ACC112 (cell line): ENCODE data around the gene MARCHF5.
"Not testable (repeated sequence)": the region's sequence is repeated elsewhere in the genome, so short reads cannot be mapped to it uniquely, and the experiment has no call there.

Experiments
- H2AFZ ChIP-seq: fragments of 200-600 bp; sonication (generic); one replicate; pipeline ENCODE4 v1.6.0; 2017; ENCODE audit warnings: antibody characterized with exemption, low read length; ENCODE audit not compliant: unreplicated experiment
- H3K27ac ChIP-seq: fragments of 200-600 bp; sonication (generic); 2 replicates; pipeline ENCODE4 v1.5.1; 2014; ENCODE audit warnings: low read depth, mild to moderate bottlenecking, antibody characterized with exemption, low read length, moderate library complexity
- H3K27me3 ChIP-seq: fragments of 200-600 bp; sonication (generic); 2 replicates; pipeline ENCODE4 v1.6.1; 2014; ENCODE audit warnings: mild to moderate bottlenecking, antibody characterized with exemption, low read length, moderate library complexity, mixed read lengths; ENCODE audit not compliant: insufficient read depth
- H3K36me3 ChIP-seq: fragments of 200-600 bp; sonication (generic); 2 replicates; pipeline ENCODE4 v1.6.1; 2016; ENCODE audit warnings: mild to moderate bottlenecking, antibody characterized with exemption, low read length, moderate library complexity, mixed read lengths; ENCODE audit not compliant: insufficient read depth
- H3K4me1 ChIP-seq: fragments of 200-600 bp; sonication (generic); one replicate; pipeline ENCODE4 v1.6.1; 2016; ENCODE audit warnings: low read length, mixed read lengths; ENCODE audit not compliant: insufficient read depth, unreplicated experiment, control insufficient read depth
- H3K4me3 ChIP-seq: fragments of 200-600 bp; sonication (generic); 2 replicates; pipeline ENCODE4 v1.5.1; 2014; ENCODE audit warnings: mild to moderate bottlenecking, low read depth, low read length
- H3K79me2 ChIP-seq: fragments of 200-600 bp; sonication (generic); one replicate; pipeline ENCODE4 v1.6.0; 2016; ENCODE audit warnings: low read length; ENCODE audit not compliant: control insufficient read depth, unreplicated experiment, insufficient read depth

MARCHF5 gene

DNA sequence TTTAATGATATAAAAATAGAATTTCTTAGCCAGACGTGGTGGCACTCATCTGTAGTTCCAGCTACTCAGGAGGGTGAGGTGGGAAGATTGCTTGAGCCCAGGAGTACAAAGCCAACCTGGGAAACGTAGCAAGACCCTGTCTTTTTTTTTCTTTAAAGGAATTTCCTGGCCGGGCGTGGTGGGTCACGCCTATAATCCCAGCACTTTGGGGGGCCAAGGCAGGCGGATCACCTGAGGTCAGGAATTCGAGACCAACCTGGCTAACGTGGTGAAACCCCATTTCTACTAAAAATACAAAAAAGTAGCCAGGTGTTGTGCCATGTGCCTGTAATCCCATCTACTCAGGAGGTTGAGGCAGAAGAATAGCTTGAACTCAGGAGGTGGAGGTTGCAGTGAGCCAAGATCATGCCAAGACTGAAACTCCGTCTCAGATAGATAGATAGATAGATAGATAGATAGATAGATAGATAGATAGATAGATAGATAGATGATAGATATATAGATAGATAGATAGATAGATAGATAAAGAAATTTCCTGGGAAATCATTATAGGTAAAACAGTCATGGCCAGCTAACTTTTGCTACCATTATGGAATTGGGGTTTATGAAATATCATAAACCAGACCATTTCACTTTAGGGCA lies 56.2 kb downstream of the MARCHF5 start:
- not testable (repeated sequence) for H3K79me2 ChIP-seq, H3K27me3 ChIP-seq, H3K4me3 ChIP-seq, H3K27ac ChIP-seq, H2AFZ ChIP-seq, H3K4me1 ChIP-seq
- H3K36me3 ChIP-seq = peaks cover 11% of the 10 kb centered on the region; the same call in 1 of the 2 replicates

DNA sequence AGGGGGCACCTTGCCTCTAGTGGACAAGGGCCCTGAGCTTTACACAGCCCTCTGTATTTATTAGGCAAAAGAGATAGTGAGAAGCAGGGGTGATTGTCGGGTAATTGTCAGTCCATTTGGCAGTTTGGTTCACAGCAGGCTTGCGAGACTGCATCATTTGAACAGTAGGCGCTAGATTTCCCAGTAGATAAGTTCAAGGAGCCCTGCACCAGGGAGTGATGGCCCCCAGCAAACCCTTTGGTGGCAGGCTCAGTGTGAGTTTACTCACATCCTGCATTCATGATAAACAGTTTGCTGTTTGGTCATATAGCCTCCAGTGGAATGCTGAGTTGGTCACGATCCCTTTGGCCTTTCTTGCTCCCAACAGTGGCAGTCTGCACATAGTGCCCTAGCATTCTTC lies 59.4 kb downstream of the MARCHF5 start:
- H3K36me3 ChIP-seq = peaks cover 8% of the 10 kb centered on the region; the same call in 1 of the 2 replicates
- H3K79me2 ChIP-seq = no peaks in the 10 kb centered on the region
- H3K27ac ChIP-seq = no peak overlapping the region
- no peaks in the 10 kb centered on the region for H3K4me1 ChIP-seq
- H2AFZ ChIP-seq = no peak overlapping the region
- no peak overlapping the region for H3K4me3 ChIP-seq
- H3K27me3 ChIP-seq = no peaks in the 10 kb centered on the region

DNA sequence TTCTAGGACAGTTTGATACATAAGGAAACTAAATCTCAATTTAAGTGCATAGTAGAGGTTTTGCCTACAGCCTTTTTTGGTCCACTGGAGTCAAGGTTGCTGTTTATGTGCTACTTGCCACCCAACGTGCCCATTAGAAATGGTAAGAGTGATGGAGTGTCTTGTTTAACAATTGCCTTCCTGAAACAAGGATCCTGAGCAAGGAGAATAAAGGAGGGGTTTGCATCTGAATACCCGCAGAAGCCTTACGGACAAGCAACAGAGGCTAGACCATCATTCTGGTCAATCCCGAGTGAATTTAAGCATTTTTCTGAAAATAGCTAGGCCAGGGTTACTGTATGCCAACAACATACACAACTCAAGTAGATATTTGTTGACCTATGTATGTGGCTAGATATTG lies 63.6 kb downstream of the MARCHF5 start:
- Histone ChIP-seq H2AFZ (no peak overlapping the region), H3K4me1 (no peaks in the 10 kb centered on the region), H3K36me3 (peaks cover 3% of the 10 kb centered on the region; the same call in 1 of the 2 replicates), H3K79me2 (no peaks in the 10 kb centered on the region), H3K27ac (no peak overlapping the region), H3K27me3 (peaks cover 5% of the 10 kb centered on the region; the same call in 1 of the 2 replicates), H3K4me3 (no peak overlapping the region)

DNA sequence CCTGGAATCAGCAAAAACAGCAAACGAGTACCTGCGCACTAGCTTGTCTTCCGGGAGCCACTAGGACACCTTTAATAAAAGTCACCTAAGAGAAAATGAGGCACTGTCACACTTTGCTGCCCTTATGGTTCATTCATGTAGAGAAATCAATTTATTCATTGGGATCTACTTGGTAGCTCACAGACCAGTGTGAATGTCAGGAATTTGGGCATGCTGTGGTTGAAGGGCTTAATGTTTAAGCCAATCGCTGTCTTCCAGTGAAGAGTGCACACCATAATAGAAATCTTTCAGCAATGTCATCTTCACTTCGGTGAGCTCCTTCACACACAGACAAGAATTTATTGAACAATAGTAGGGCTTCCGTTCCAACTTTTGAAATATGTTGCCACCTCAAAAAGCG lies 65.1 kb downstream of the MARCHF5 start:
- no peak overlapping the region for H3K27ac ChIP-seq
- no peaks in the 10 kb centered on the region for H3K4me1 ChIP-seq
- peaks cover 5% of the 10 kb centered on the region; the same call in 1 of the 2 replicates for H3K27me3 ChIP-seq
- no peak overlapping the region for H3K4me3 ChIP-seq
- H3K79me2 ChIP-seq = no peaks in the 10 kb centered on the region
- H3K36me3 ChIP-seq = no peaks in the 10 kb centered on the region; the same call in 1 of the 2 replicates
- H2AFZ ChIP-seq = no peak overlapping the region

DNA sequence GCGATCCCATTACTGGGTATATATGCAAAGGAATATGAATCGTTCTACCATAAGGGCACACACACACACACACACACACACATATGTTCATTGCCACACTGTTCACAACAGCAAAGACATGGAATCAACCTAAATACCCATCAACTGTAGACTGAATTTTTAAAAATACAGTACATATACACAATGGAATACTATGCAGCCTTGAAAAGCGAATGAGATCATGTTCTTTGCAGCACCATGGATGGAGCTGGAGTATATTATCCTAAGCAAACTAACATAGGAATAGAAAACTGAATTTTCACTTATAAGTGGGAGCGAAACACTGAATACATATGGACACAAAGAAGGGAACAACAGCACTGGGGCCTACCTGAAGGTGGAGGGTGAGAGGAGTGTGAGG lies 72.5 kb downstream of the MARCHF5 start:
- Histone ChIP-seq H3K4me3 (no peak overlapping the region), H2AFZ (no peak overlapping the region), H3K79me2 (no peaks in the 10 kb centered on the region)

DNA sequence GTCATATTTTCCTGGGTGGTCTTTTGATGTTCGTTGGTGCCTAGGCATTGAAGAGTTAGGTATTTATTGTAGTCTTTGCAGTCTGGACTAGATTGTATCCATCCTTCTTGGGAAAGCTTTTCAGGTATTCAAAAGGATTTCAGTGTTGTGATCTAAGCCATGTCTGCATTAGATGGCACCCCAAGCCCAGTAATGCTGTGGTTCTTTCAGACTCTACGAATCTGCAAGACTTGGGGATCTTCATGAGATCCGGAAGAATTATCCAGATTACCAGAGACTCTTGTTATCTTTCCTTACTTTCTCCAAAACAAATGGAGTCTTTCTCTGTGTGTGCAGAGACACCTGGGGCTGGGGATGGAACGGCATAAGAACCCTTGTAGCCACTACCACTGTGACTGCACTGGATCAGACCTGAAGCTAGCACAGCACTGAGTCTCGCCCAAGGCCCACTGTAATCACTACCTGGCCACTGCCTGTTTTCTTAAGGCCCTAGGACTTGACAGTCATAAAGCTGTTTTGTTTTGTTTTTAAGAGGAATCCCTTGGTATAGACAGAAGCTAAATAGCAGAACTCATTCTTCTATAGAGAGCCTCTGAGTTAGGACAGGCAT lies 75.5 kb downstream of the MARCHF5 start:
- Histone ChIP-seq H3K27me3 (peaks cover 6% of the 10 kb centered on the region; the same call in 1 of the 2 replicates), H2AFZ (no peak overlapping the region), H3K27ac (no peak overlapping the region), H3K79me2 (no peaks in the 10 kb centered on the region), H3K36me3 (no peaks in the 10 kb centered on the region), H3K4me3 (no peak overlapping the region), H3K4me1 (no peaks in the 10 kb centered on the region)

More for the DNA sequence above, 72.5 kb downstream of the MARCHF5 start:
- Histone ChIP-seq H3K4me1 (no peaks in the 10 kb centered on the region), H3K27ac (no peak overlapping the region), H3K36me3 (no peaks in the 10 kb centered on the region), H3K27me3 (peaks cover 11% of the 10 kb centered on the region; the same call in 1 of the 2 replicates)

DNA sequence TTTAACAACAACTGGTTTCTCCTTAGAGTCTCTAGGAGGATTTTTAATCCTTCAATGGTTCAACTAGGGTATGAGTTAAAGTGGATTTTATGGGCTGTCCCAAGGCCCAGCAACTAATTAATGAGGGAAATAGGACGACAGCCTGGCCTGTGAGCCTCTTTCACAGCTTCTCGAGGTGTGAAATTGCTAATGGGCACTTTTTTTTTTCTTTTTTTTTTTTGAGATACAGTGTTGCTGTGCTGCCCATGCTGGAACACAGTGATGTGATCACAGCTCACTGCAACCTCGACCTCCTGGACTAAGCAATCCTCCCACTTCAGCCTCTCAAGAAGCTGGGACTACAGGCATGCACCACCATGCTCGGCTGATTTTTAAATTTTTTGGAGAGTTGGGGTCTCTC lies 87.0 kb downstream of the MARCHF5 start:
- Histone ChIP-seq H3K27ac (no peak overlapping the region), H3K36me3 (no peaks in the 10 kb centered on the region), H3K4me3 (no peak overlapping the region), H3K79me2 (no peaks in the 10 kb centered on the region), H2AFZ (no peak overlapping the region), H3K27me3 (peaks cover 32% of the 10 kb centered on the region), H3K4me1 (no peaks in the 10 kb centered on the region)

DNA sequence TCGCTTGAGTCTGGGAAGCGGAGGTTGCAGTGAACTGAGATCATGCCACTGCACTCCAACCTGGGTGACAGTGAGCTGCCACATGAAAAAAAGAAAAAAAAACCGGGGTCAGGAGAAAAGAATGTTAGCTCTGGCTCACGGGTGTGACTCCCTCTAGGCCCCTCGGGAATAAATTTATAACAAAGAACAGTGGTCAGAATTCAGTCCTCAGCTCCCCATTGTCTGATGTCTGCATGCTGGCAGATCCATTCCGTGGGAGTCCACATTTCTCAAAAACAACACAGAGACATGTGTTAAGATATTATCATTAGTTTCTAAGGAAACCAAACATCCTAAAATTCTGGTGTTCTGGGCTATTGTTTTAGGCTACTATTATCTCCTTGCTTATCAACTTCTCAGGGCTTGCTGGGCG lies 90.6 kb downstream of the MARCHF5 start:
- peaks cover 32% of the 10 kb centered on the region for H3K27me3 ChIP-seq
- H3K79me2 ChIP-seq = no peaks in the 10 kb centered on the region
- H3K36me3 ChIP-seq = no peaks in the 10 kb centered on the region
- H3K27ac ChIP-seq = no peak overlapping the region
- no peaks in the 10 kb centered on the region for H3K4me1 ChIP-seq
- no peak overlapping the region for H2AFZ ChIP-seq
- H3K4me3 ChIP-seq = no peak overlapping the region

DNA sequence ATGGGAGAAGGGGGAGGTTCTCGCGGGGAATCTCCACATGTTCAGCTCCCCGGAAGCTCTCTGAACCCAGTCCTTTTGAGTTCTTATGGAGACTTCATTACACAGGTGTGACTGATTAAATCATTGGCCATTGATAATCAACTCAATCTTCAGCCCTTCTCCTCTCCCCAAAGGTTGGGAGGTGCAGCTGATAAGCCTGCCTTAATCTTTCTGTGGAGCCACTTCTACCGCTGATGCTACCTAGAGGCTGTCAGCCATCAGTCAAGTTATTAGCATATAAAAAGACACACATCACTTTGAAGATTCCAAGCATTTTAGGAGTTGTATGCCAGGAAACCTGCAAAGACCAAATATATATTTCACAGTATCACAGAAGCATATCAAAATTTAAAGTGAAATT lies 91.7 kb downstream of the MARCHF5 start:
- Histone ChIP-seq H3K27ac (no peak overlapping the region), H3K27me3 (peaks cover 32% of the 10 kb centered on the region), H2AFZ (no peak overlapping the region), H3K79me2 (no peaks in the 10 kb centered on the region), H3K4me3 (no peak overlapping the region), H3K36me3 (no peaks in the 10 kb centered on the region), H3K4me1 (no peaks in the 10 kb centered on the region)

DNA sequence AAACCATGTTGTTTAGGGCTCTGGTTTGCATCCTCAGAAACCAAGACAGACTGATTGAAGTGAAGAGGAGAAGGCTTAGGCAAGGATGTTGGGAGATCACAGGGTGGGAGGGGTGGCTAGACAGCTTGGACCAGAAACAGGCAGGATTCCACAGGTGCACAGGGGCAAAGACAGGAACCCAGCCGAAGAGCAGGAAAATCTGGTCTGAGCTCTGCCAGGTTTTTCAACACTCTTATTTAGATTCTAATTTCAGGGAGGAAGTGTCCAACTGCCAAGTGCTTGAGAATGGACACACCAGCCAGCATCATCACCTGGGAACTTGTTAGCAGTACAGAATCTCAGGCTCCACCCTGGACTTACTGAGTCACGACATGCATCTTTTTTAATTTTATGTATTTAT lies 93.8 kb downstream of the MARCHF5 start:
- H3K36me3 ChIP-seq = no peaks in the 10 kb centered on the region
- no peaks in the 10 kb centered on the region for H3K79me2 ChIP-seq
- H3K4me3 ChIP-seq = no peak overlapping the region
- H3K27me3 ChIP-seq = peaks cover 24% of the 10 kb centered on the region
- H3K27ac ChIP-seq = no peak overlapping the region
- no peaks in the 10 kb centered on the region for H3K4me1 ChIP-seq
- H2AFZ ChIP-seq = no peak overlapping the region

DNA sequence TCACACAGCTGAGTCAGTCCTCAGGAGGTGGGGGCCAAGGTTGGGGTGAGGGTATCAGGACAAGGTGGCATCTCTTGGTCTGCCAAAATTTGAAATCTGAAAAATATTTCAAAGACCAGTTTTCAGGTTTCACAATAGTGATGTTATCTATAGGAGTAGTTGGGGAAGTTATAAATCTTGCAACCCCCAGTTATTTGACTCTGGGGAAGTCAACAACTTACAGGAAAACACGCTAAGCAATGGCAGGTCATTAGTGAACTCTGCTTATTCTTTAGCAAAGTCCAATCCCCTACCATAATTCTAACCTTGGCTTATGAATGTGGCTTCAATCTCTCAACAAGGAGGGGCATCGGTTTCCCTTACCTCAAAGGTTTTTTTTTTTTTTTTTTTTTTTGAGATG lies 94.9 kb downstream of the MARCHF5 start:
- no peak overlapping the region for H3K4me3 ChIP-seq
- no peak overlapping the region for H3K27ac ChIP-seq
- H3K79me2 ChIP-seq = no peaks in the 10 kb centered on the region

More for the DNA sequence above, 94.9 kb downstream of the MARCHF5 start:
- H3K4me1 ChIP-seq = no peaks in the 10 kb centered on the region
- no peaks in the 10 kb centered on the region for H3K36me3 ChIP-seq
- no peak overlapping the region for H2AFZ ChIP-seq
- peaks cover 19% of the 10 kb centered on the region for H3K27me3 ChIP-seq
